MCF 10A (cell line): ENCODE data around the gene IST1. TPM values are rescaled to one million over a fixed set of nuclear protein-coding genes. Genes with fewer than 3 reads are reported as not detected.

Source experiments
- BruUV-seq: library from RNA; stranded (reverse); fragments of 400-500 nt; replicated peaks from 2 replicates; lab custom pipeline; 2021; lab: Mats Ljungman, UMichigan
- CTCF ChIA-PET: fragments of 300-600 bp; sonication (Branson Sonifier 250); formaldehyde crosslinking; extraction: SDS; loops from one replicate; lab custom pipeline; 2021; ENCODE audit warnings: antibody characterized with exemption, inconsistent platforms; lab: Yijun Ruan, JAX
- POLR2A ChIA-PET: fragments of 300-600, 350-650 bp; sonication (Branson Sonifier 250); formaldehyde crosslinking; extraction: SDS; loops from one replicate; lab custom pipeline; 2020; ENCODE audit warnings: antibody characterized with exemption, inconsistent platforms; lab: Yijun Ruan, JAX
- DNase-seq: peaks from one replicate; pipeline ENCODE4 v3.0.0-alpha.2; 2018; ENCODE audit not compliant: unreplicated experiment
- H3K27ac Mint-ChIP-seq: one replicate; pipeline ENCODE4 v1.8.0; 2022; ENCODE audit warnings: mild to moderate bottlenecking, low read depth, mixed read lengths; ENCODE audit not compliant: unreplicated experiment
- H3K27me3 Mint-ChIP-seq: one replicate; pipeline ENCODE4 v1.8.0; 2022; ENCODE audit warnings: mixed read lengths; ENCODE audit not compliant: insufficient read depth, unreplicated experiment
- H3K36me3 Mint-ChIP-seq: one replicate; pipeline ENCODE4 v1.8.0; 2022; ENCODE audit warnings: mild to moderate bottlenecking, moderate library complexity, mixed read lengths; ENCODE audit not compliant: insufficient read depth, unreplicated experiment
- H3K4me1 Mint-ChIP-seq: one replicate; pipeline ENCODE4 v1.8.0; 2022; ENCODE audit warnings: mixed read lengths; ENCODE audit not compliant: insufficient read depth, unreplicated experiment
- H3K4me3 Mint-ChIP-seq: one replicate; pipeline ENCODE4 v1.8.0; 2022; ENCODE audit warnings: mild to moderate bottlenecking, moderate library complexity, mixed read lengths; ENCODE audit not compliant: unreplicated experiment
- H3K9me3 Mint-ChIP-seq: one replicate; pipeline ENCODE4 v1.8.0; 2022; ENCODE audit warnings: mixed read lengths; ENCODE audit not compliant: unreplicated experiment
- intact Hi-C: fragments of 100-400 bp; cut with micrococcal nuclease; formaldehyde crosslinking; loops from 2 replicates; pipeline ENCODE4 v1.14.1; 2022
- total RNA-seq: library from RNA; stranded (reverse); gene quantifications from 2 replicates; pipeline ENCODE4 v1.2.3, GENCODE V29; 2022
- TF ChIP-seq, protein P1 (sequence below): fragments of 200-600 bp; IDR thresholded peaks from one replicate; pipeline ENCODE4 v1.8.0; 2022; ENCODE audit warnings: antibody characterized with exemption, mild to moderate bottlenecking; ENCODE audit not compliant: unreplicated experiment

IST1 gene
- total RNA-seq, 1 experiment from 2014 or later: 127 TPM

DNA sequence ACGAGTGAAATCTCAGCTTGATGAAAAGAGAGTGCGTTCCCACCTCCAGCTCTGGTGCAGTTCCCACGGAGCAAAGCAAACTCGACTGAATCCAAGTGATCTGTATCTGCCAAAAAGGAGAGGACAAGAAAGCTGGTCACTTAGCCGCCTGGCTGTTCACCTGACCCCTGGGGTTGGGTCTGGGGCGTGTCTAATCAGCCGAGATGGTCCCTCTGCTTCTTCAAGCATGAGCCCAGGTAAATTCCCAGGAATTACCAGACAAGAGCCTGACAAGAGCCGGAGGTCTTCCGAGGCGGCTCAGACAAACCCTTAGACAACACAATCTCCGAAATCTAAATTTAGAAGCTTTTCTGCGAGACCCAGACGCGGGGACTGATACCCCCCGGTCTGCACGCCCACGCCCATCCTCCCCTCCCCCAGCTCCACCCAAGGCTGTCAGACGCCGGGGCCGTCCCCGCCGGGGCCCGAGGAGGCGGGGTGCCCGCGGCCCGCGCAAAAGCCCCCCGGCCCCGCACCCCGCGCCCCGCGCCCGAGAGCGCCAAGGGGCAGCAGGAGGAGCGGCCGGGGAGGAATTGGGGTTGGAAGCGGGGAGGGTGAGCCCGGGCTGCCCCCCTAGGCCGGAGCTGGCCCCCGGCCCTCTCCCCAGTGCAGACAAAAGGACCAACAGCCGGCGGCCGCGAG is 12.0 kb upstream of the IST1 start:
- Mint-ChIP-seq H3K4me1 (peaks cover 9% of the 10 kb centered on the region), H3K27ac (no peak overlapping the region), H3K27me3 (no peaks in the 10 kb centered on the region), H3K36me3 (peaks cover 18% of the 10 kb centered on the region), H3K9me3 (no peaks in the 10 kb centered on the region), H3K4me3 (peak overlapping the region; percentile 86)
- intact Hi-C loops: no loop called here
- no TSS peak for BruUV-seq
- ChIA-PET CTCF (interaction anchor here (0.6 to 3.0 kb wide), 40 partner anchors 8 to 1493 kb away, joined by 3 to 23 read pairs (median 4); partner anchors contain the start of genes AP1G1 and IST1), POLR2A (interaction anchor here (0.7 to 5.4 kb wide), 23 partner anchors 11 to 400 kb away, joined by 3 to 141 read pairs (median 3); partner anchors contain the start of genes AP1G1, ATXN1L, DHX38 and IST1)
- TF ChIP-seq, protein P1, sequence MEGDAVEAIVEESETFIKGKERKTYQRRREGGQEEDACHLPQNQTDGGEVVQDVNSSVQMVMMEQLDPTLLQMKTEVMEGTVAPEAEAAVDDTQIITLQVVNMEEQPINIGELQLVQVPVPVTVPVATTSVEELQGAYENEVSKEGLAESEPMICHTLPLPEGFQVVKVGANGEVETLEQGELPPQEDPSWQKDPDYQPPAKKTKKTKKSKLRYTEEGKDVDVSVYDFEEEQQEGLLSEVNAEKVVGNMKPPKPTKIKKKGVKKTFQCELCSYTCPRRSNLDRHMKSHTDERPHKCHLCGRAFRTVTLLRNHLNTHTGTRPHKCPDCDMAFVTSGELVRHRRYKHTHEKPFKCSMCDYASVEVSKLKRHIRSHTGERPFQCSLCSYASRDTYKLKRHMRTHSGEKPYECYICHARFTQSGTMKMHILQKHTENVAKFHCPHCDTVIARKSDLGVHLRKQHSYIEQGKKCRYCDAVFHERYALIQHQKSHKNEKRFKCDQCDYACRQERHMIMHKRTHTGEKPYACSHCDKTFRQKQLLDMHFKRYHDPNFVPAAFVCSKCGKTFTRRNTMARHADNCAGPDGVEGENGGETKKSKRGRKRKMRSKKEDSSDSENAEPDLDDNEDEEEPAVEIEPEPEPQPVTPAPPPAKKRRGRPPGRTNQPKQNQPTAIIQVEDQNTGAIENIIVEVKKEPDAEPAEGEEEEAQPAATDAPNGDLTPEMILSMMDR: no peak
- peak; percentile 31 for DNase-seq

DNA sequence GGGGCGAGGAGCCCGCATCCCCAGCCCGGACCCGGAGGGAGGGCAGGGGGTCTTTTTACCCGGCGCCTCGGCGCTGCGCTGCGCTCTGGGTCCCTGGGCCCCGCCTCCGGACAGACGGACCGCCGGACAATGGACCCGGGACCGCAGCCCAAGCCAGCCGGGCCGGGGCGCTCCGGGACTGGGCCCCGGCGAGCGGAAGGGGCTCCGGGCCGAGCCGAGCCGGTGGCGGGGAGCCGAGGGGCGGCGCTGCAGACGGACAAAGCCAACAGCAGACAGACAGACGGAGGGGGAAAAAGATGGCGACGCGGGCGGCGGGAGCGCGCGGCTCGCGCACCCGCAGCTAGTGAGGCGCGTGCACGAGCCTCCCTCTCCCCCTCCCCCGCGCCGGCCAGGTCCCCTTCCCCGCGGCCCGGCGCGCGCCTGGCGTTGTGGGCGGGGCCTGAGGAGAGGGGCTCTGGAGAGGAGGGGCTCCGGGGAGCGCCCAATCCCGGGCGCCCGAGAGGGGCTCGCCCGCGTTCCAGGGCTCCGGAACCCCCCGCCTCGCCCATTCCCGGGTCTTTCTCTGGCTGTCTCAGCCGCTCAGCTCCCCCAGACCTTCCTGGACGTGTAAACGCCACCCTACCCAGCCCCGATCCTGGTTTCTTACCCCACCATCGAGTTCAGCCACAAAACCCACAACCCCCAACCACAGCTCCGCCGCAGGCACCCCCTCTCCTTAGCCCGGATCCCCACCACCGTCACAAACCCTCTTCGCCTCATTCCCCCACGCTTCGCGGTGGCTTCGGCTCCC is 11.3 kb upstream of the IST1 start, which contains the start of gene ZNF821:
Gene ZNF821, minus strand, starts transcription at position 334 of the 790 bp plus-strand sequence. CDS start 4,236 bp downstream, outside the sequence.
- TF ChIP-seq, protein P1: peak; percentile 46
- Mint-ChIP-seq H3K27me3 (no peaks in the 10 kb centered on the region), H3K4me1 (peaks cover 9% of the 10 kb centered on the region), H3K4me3 (peak within 1 kb of the TSS; percentile 86), H3K36me3 (peaks cover 12% of the 10 kb centered on the region), H3K27ac (peak within 1 kb of the TSS; percentile 49), H3K9me3 (no peaks in the 10 kb centered on the region)
- intact Hi-C loops: no loop called here
- POLR2A ChIA-PET: interaction anchor here (0.8 to 5.4 kb wide), 18 partner anchors 11 to 211 kb away, joined by 3 to 141 read pairs (median 4); partner anchors contain the start of genes AP1G1, ATXN1L, DHX38 and IST1
- CTCF ChIA-PET: interaction anchor here (0.6 to 3.0 kb wide), 18 partner anchors 7 to 938 kb away, joined by 3 to 23 read pairs (median 7); partner anchors contain the start of genes AP1G1 and IST1
- no TSS peak for BruUV-seq
- DNase-seq: peak; percentile 56

DNA sequence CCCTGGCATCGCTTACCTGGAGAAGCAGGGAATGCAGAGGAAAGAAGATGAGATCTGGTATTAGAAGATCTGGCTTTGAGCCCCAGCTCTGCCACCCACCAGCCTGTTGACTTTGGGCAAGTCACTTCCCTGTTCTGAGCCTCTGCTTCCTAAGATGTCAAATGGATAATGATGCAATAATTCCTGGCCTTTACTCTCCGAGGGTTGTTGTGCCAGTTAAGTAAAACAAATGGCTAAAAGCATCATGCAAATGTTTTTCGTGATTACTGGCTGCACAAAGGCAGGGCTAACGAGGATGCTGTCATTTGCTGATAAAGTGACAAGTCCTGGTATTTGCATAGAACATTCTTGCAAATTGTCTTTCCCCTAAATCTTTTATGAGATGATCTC is 10.1 kb upstream of the IST1 start:
- H3K9me3 Mint-ChIP-seq: no peaks in the 10 kb centered on the region
- H3K4me1 Mint-ChIP-seq: peaks cover 9% of the 10 kb centered on the region
- TF ChIP-seq, protein P1: no peak
- H3K27me3 Mint-ChIP-seq: no peaks in the 10 kb centered on the region
- H3K27ac Mint-ChIP-seq: peak overlapping the region; percentile 59
- ChIA-PET POLR2A (interaction anchor here (1.2 to 5.4 kb wide), 5 partner anchors 10 to 76 kb away, joined by 3 to 141 read pairs (median 6); partner anchors contain the start of genes AP1G1, ATXN1L and IST1), CTCF (interaction anchor here (0.5 to 1.2 kb wide), 5 partner anchors 8 to 609 kb away, joined by 3 read pairs; no protein-coding TSS in a partner anchor)
- intact Hi-C loops: no loop called here
- no peak for DNase-seq
- no TSS peak for BruUV-seq
- H3K4me3 Mint-ChIP-seq: peak overlapping the region; percentile 86
- peaks cover 2% of the 10 kb centered on the region for H3K36me3 Mint-ChIP-seq
